Omental fat pad (tissue), 4 donors: ENCODE data around the gene NR6A1. TPM values are rescaled to one million over a fixed set of nuclear protein-coding genes. Genes with fewer than 3 reads are reported as not detected.
"Not testable (repeated sequence)": the region's sequence is repeated elsewhere in the genome, so short reads cannot be mapped to it uniquely, and the experiment has no call there.

Source experiments
- ATAC-seq: fragments of 150-250 bp; one replicate; pipeline ENCODE4 v1.9.1; 2016; ENCODE audit warnings: mild to moderate bottlenecking, moderate library complexity; ENCODE audit not compliant: low FRiP score
- DNase-seq: peaks from one replicate; pipeline ENCODE4 v3.0.0-alpha.2; 2019; ENCODE audit warnings: low spot score
- total RNA-seq, 4 donors: library from RNA; depleted of rRNA; stranded (reverse); fragments of >200 nt; gene quantifications; one replicate each; pipeline ENCODE4 v1.1.0, GENCODE V29; 2016
- TF ChIP-seq, protein P1 (sequence below), 3 donors: fragments of 450-650 bp; IDR thresholded peaks; one replicate each; pipeline ENCODE4 v1.5.1; 2016 to 2017; ENCODE audit warnings: antibody characterized with exemption in 3 of 3, mild to moderate bottlenecking in 3 of 3, moderate library complexity in 2 of 3

NR6A1 gene
- total RNA-seq, 4 donors from 2014 or later: 0.95 to 1.2 (median 1.0) TPM

GRCh38 chr9:124776618-124776953 is 5.5 kb upstream of the NR6A1 start:
- no peak for DNase-seq

GRCh38 chr9:124774129-124774978 is 3.2 kb upstream of the NR6A1 start:
- TF ChIP-seq, protein P1, sequence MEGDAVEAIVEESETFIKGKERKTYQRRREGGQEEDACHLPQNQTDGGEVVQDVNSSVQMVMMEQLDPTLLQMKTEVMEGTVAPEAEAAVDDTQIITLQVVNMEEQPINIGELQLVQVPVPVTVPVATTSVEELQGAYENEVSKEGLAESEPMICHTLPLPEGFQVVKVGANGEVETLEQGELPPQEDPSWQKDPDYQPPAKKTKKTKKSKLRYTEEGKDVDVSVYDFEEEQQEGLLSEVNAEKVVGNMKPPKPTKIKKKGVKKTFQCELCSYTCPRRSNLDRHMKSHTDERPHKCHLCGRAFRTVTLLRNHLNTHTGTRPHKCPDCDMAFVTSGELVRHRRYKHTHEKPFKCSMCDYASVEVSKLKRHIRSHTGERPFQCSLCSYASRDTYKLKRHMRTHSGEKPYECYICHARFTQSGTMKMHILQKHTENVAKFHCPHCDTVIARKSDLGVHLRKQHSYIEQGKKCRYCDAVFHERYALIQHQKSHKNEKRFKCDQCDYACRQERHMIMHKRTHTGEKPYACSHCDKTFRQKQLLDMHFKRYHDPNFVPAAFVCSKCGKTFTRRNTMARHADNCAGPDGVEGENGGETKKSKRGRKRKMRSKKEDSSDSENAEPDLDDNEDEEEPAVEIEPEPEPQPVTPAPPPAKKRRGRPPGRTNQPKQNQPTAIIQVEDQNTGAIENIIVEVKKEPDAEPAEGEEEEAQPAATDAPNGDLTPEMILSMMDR (IDR thresholded peaks at IDR 0.05): peak in 1 of 3 donors; percentile 49
- no peak for ATAC-seq
- peak; percentile 94 for DNase-seq

More at GRCh38 chr9:124776618-124776953, 5.5 kb upstream of the NR6A1 start:
- TF ChIP-seq, protein P1 (IDR thresholded peaks at IDR 0.05): no peak
- no peak for ATAC-seq

- TF ChIP-seq, protein P1 (IDR thresholded peaks at IDR 0.05): no peak
- no peak for DNase-seq
- no peak for ATAC-seq
These were observed 2.5 kb upstream of the NR6A1 start for GRCh38 chr9:124773473-124774128.

DNA sequence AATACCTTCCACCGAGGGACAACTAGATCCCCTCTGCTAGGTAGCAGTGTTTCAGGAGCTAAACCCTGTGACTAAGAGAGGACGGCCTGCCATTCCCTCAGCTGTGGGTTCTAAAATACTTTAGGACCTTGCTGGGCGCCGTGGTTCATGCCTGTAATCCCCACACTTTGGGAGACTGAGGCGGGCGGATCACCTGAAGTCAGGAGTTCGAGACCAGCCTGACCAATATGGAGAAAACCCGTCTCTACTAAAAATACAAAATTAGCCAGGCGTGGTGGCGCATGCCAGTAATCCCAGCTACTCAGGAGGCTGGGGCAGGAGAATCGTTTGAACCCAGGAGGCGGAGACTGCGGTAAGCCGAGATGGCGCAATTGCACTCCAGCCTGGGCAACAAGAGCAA is 1.8 kb upstream of the NR6A1 start:
- DNase-seq, ATAC-seq: not testable (repeated sequence)

DNA sequence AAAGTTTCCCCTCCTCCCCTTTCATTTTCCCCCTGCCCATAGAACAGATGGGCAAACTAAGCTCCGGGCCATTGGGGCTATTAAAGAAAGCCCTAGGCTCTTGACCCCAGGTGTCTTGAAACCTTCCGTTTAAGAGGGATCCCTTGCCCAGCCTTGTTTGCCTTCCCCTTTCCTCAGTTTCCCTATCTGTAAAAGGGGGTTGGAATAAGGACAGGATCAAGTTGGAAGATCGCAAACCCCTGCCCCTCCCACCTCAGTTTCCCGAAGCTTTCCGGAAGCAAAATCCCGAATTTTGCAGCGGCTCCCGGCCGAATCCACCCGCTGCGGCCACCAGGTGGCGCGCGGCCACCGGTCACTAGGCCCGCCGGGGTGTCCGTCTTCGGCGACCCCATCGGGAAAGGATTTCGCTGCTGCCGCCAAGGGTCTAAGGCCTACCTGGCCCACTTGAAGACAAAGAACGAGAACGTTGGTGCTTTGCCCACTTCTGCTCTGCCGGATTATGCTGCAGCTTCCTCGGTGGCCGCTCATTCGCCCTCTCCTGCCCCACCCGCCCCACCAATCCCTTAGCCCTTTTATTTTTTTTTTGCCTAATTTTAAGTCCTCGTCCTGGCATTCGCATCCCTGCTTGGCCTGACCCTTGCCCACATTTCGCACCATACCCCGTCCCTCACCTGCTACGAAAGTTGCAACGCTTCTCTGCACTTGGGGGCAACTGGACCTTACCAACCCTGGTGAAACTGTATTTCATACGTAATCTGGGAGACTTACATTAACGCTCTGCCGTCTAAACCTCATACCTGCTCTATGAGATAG is 962 bp upstream of the NR6A1 start:
- TF ChIP-seq, protein P1 (IDR thresholded peaks at IDR 0.05): peak in 2 of 3 donors; percentile 68 to 87
- DNase-seq (no peak), ATAC-seq (peak; percentile 37)

DNA sequence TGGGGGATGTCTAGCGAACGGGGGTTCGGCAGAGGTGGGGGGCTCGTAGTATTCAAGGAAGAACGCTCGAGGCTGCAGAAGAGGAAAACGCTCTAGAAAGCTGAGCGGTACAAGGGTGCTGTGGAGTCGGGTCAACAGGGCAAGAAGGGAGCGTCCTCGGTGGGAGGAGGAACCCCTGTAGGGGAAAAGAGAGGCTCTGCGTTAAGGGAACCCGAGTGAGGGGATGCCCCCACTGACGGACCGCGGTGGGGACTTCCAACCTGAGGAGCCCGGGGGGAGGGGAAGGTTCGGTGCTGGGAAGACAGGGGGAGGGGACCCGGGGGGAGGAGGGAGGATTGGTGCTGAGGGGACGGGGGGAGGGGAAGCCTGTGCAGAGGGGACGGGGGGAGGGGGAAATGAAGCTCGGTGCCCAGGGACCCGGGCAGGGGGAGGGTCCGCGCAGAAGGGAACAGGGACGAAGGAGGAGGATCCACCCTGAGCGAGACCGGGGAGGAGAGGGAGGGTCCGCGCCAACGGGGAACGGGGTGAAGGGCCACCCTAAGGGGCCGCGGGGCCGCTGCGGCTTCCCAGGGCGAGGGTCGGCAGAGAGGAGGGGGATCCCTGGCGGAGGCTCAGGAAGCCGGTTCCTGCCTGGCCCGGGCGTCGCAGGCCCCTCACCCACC is 621 bp downstream of the NR6A1 start:
- TF ChIP-seq, protein P1 (IDR thresholded peaks at IDR 0.05): no peak
- ATAC-seq: no peak
- no peak for DNase-seq
